NCI-H2029 treated with DMSO at 0.1 percent for 48 hours (cell line): ENCODE measurements around the gene TMEM43.

Source experiments
- DNase-seq: peaks from one replicate; lab custom pipeline; 2025; lab: John Stamatoyannopoulos, UW

TMEM43 gene

DNA sequence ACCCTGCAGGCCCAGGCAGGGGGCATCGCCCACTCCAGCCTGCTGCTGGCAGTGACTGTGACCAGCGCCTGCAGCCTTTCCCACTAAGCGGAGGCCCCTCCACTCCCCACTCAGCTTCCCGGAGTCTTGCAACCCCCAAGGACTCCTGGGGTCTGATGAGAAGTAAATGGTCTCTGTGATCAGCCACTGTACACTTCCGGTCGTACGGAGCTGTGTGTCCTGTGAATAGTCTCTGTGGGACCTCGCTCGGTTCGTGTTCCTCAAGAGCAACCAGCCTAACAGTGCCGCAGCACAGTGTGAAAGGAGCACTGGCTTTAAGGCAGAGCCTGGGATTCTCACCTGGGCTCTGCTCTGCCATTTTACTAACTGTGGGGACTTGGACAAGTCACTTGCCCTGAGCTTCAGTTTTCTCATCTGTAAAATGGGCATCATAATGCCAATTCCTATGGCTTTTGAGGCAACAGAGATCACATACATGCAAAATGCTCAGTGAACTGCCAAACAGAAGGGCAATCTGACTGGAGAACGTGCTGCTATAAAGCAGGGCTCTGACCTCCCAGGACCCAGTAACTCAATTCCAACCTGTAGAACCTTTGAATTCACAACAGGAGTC, 26.7 kb downstream of the TMEM43 start:
- DNase-seq = no peak

- DNase-seq = no peak
Observed at GRCh38 chr3:14152233-14152962, 27.5 kb downstream of the TMEM43 start.

GRCh38 chr3:14152963-14153355, 28.1 kb downstream of the TMEM43 start:
- no peak for DNase-seq

DNA sequence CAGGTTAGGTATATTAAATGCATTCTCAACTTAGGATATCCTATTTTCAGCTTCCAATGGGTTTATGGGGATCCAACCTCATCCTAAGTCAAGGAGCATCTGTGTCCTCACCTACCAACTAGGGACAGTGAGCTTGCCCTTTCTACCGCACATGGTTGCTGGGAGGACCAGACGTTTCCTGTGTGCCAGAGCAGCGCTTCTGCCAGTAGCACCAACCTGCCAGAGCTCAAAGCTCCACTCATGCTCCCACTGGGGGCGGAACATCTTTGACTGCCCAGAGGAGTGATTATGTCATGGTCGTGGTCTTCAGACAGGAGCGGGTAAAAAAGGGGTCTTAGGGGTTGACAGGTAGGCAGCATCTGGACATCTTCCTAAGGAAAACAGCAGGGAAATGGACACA, 28.8 kb downstream of the TMEM43 start:
- DNase-seq = no peak

- no peak for DNase-seq
Observed at GRCh38 chr3:14154276-14154675, 29.4 kb downstream of the TMEM43 start.

DNA sequence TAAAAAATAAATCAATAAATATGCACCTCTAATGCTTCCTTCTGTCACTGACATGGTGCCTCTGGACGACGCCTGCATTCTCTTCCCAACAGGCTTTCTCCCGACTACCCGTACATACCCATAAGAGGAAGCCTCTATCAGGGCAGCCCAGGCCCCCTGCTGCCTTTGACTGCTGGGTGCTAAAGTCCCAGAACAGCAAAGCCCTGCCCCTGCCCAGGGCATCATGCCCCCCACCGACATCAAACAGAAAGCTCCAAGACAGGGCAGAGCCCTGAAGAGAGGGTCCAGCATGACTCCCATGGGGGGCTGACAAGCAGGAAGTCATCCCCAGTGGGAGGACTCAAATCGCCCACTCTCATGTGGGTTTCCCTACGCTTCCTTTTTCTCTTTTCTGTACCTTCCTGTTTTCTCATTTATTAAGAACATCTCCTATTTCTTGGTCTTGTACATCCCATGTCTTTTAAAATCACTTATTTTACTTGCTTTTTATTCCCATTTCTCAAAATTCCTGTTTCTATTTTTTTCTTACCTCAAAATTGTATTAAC, 30.1 kb downstream of the TMEM43 start:
- no peak for DNase-seq

- DNase-seq = no peak
Observed at GRCh38 chr3:14156201-14156600, 31.3 kb downstream of the TMEM43 start.

DNA sequence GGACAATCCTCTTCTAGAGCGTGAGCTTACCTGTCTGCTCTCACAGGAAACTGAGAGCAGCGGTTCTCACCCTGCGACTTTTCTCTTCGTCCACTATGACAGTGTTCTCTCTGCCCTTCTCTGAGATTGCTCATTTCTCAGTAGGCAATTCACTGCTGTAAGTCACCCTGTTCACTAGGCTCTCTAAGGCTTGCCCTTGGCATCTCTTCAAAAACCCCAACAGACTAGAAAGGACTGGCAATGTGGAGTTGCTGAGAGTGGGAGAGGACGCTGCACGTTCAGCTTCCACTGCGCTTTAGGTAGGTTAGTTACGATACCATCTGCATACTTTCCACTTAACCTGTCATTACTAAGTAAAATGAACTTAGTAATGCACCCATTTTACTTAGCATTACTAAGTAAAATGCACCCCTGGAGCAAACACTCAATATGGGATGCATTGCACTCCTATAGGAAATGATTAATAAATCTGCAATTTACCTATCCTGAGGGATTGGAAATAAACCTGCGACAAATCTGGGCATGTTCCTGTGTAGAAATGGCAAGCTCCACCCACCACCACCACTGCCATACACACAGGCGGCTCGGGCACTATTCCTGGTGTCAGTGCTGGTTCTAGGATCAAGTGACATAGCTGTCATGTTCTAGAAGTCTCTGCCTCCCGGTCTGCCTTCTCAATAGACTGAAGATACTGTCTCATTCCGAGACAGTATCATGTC, 32.1 kb downstream of the TMEM43 start:
- DNase-seq = no peak

- no peak for DNase-seq
Observed at GRCh38 chr3:14157951-14158350, 33.1 kb downstream of the TMEM43 start.

- DNase-seq = no peak
Observed at GRCh38 chr3:14158370-14158769, 33.5 kb downstream of the TMEM43 start.

DNA sequence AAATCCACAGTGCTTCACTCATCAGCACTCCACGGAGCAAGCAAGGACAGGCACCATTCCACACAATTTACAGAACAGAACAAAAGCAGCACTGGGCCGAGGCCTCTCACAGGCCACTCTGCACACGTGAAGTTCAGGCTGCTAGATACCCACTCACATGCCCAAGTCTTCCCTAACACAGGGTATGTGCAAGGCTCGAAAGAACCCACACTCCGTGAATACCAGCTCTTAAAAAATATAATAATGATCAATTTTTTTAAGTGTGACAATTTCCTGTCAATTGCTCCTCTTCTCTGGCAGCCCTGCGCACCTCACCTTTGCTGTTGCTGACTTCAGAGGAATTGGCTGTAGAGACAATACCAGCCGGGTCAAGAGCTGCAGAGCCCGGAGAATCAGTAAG, 34.6 kb downstream of the TMEM43 start:
- no peak for DNase-seq

DNA sequence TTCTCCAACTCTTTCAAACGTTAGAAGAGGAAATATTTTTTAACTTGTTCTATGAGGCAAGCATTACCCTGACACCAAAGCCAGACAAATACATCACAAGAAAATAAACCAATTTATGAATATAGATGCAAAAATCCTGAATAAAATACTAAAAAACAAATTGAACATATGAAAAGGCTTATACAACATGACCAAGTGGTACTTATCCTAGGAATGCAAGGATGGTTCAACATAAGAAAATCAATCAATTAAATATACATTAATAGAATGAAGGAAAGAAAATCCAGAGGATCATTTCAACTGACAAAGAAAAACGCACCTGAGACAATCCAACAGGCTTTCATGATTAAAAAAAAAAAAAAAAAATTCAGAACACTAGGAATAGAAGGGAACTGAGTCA, 36.4 kb downstream of the TMEM43 start:
- DNase-seq = no peak

DNA sequence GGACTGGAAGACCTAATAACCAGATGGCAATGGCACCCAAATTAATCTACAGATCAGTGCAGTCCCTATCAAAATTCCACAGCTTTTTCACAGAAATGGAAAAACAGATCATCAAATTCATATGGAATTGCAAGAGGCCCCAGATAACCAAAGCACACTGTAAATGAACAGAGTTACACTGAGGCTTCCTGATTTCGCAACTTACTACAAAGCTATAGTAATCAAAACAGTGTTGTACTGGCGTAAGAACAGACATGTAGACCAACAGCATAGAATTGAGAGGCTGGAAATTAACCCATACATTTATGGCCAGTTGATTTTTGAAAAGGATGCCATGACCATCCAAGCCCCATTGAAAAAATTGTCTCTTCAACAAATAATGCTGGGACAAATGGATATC, 37.3 kb downstream of the TMEM43 start:
- no peak for DNase-seq

- DNase-seq = no peak
Observed at GRCh38 chr3:14166877-14167603, 42.2 kb downstream of the TMEM43 start.

- no peak for DNase-seq
Observed at GRCh38 chr3:14169435-14169834, 44.6 kb downstream of the TMEM43 start.

- no peak for DNase-seq
Observed at GRCh38 chr3:14169871-14170270, 45.0 kb downstream of the TMEM43 start.

- no peak for DNase-seq
Observed at GRCh38 chr3:14170531-14171159, 45.8 kb downstream of the TMEM43 start.

DNA sequence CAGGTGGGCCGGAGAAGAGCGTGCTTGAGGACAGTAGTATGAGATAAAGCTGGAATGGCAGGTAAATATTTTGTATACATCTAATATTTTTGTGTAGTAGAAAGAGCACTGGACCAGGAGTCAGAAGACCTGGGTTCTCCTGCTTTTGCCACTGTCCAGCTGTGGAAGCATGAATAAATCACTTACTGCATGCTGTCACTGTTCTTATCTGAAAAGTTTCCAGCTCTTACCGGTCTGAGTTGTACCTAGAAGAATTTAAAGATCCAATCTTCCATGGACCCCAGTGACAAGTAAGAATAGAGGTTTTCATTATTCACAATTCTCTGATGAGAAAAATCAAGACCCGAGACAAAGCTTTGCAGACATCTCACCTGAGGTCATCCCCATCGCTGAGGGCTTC, 47.6 kb downstream of the TMEM43 start:
- no peak for DNase-seq

DNA sequence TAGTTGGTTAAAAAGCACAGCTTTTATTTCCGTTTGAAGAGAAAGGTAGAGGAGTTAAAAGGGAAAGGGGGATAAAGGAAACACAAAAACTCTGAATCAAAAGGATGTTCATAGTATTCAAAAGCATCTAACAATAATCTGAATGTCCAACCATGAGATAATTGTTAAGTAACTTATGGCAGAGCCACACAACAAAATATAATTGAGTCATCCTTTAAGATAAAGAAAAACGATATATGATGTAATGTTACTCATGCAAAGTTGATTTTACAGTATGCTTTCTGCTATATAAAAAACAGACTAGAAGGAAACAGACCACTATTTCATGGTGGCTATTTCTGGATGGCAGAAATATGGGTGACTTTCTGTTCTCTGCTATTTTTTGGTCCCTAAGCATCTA, 49.6 kb downstream of the TMEM43 start:
- DNase-seq = no peak

DNA sequence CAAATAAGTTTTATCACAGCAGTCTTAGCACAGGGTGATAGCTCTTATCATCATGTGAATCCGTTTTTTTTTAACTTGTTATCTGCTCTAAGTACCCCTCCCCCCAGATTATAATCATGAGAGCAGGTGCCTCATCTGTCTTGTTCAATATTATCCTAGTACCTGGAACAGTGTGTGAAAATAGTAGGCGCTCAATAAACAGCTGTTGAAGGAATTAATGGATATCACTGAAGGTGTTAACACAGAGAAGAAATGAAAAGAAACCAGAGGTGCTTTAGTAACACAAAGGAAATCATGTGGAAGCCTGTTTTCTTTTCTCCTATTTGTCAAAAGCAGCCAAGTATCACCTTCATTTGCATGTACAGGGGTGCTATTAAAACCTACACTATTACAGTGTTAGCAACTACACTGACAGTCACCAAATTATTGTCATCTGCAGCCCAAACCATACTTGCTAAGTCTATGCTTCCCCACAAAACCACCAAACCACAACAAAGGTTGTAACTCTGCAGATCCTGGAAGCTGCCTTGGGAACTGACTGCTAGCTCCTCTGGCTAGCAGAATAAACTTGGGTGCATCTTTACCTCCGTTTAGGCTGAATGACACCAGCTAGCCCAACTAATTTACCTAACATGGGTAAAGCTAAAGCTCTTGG, 50.7 kb downstream of the TMEM43 start:
- no peak for DNase-seq

DNA sequence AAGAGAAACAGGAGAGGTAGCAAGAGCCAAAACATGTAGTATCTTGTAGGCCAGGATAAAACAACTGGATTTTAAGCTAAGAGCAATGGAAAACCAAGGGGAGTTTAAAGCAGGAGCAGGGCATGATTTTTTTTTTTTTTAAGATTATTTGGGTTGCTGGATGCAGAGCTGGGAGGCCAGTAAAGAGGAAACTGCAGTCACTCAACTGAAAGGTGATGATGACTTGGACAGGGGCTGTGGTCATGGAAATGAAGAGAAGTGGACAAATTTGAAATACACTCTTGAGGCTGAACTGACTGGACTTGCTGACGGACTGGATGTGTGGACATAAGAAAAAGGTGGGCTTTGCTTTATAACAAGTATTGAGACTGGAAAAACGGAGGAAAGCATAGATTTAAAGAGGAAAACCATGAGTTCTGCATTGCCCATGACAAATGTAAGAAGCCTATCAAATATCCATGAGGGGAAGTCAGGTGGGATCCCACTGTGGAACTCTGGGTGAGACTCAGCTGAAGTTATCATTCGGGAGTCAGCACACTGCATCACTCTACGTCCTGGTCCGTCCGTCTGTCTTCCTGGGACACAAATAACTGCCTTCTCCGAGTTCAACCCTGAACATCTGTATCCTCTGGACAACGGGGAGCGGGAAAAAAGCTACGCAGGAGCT, 52.9 kb downstream of the TMEM43 start:
- no peak for DNase-seq
